K562 (cell line): Measurements from ENCODE around the gene IFI16. TPM values are rescaled to one million over a fixed set of nuclear protein-coding genes. Genes with fewer than 3 reads are reported as not detected.

Experiments used
- ATAC-seq: fragments of 200-7000 bp; cut with Tn5 transposase; 3 replicates; pipeline ENCODE4 v1.9.1; 2020; ENCODE audit warnings: moderate library complexity
- BruUV-seq: library from RNA; stranded (reverse); fragments of 400-500 nt; replicated peaks from 2 replicates; lab custom pipeline; 2021; lab: Mats Ljungman, UMichigan
- CTCF ChIA-PET: fragments of 300-600 bp; formaldehyde crosslinking; extraction: SDS; loops from one replicate; lab custom pipeline; 2021; ENCODE audit warnings: low intra/inter-chr PET ratio; lab: Yijun Ruan, JAX
- POLR2A ChIA-PET: fragments of 300-600, 350-650 bp; sonication (Branson Sonifier 250); formaldehyde crosslinking; extraction: SDS; loops from one replicate; lab custom pipeline; 2021; ENCODE audit warnings: antibody characterized with exemption, inconsistent platforms; lab: Yijun Ruan, JAX
- DNase-seq, 4 experiments: peaks; one replicate each; pipeline versions ENCODE4 v3.0.0 to v3.0.0-alpha.2; 2011 to 2018; ENCODE audit warnings: low spot score in 3 of 4, mixed read lengths in 3 of 4; ENCODE audit errors: extremely low read depth in 1 of 4
- FAIRE-seq: peaks from 2 replicates; lab custom pipeline; 2011; peaks lifted over from hg19 to GRCh38; lab: Jason Lieb, UNC
- H2AFZ ChIP-seq: 2 replicates; pipeline ENCODE4 v1.6.0; 2011; ENCODE audit warnings: low read depth, low read length, control low read depth, inconsistent platforms
- H3K27ac ChIP-seq: fragments of 200-600 bp; 3 replicates; pipeline ENCODE4 v1.8.0; 2011; ENCODE audit warnings: low read depth, mild to moderate bottlenecking, control low read depth, inconsistent platforms, low read length, moderate library complexity, mixed read lengths; ENCODE audit errors: extremely low read depth
- H3K27me3 ChIP-seq, 2 experiments: fragments of 300-600 bp in 1 of 2; 2 replicates in 1 of 2; 3 replicates in 1 of 2; pipeline versions ENCODE4 v1.6.0 to v1.8.0; 2011; ENCODE audit warnings: inconsistent platforms in 2 of 2, low read length in 2 of 2, mild to moderate bottlenecking in 1 of 2, mixed read lengths in 1 of 2, moderate library complexity in 1 of 2; ENCODE audit not compliant: control insufficient read depth in 2 of 2, insufficient read depth in 2 of 2
- H3K36me3 ChIP-seq: fragments of 300-600 bp; 3 replicates; pipeline ENCODE4 v1.8.0; 2011; ENCODE audit warnings: mild to moderate bottlenecking, low read length, inconsistent platforms; ENCODE audit not compliant: control insufficient read depth, insufficient read depth
- H3K4me1 ChIP-seq, 2 experiments: fragments of 200-600 bp in 1 of 2; replicated peaks in 1 of 2; 2 replicates in 1 of 2; 3 replicates in 1 of 2; pipeline versions ENCODE4 v1.5.1 to v1.8.0; 2011; ENCODE audit warnings: inconsistent platforms in 2 of 2, low read length in 2 of 2, mild to moderate bottlenecking in 1 of 2, mixed read lengths in 1 of 2, moderate library complexity in 1 of 2; ENCODE audit not compliant: control insufficient read depth in 2 of 2, insufficient read depth in 2 of 2
- H3K4me2 ChIP-seq: 2 replicates; pipeline ENCODE4 v1.6.1; 2011; ENCODE audit warnings: low read length, control low read depth, inconsistent platforms, mixed read lengths; ENCODE audit not compliant: insufficient read depth
- H3K4me3 ChIP-seq: fragments of 200-600 bp; sonication (generic), shearing (Covaris generic); 2 replicates; pipeline ENCODE4 v1.5.1; 2016; ENCODE audit warnings: control low read depth, inconsistent platforms
- H3K79me2 ChIP-seq: fragments of 200-600 bp; 3 replicates; pipeline ENCODE4 v1.8.0; 2011; ENCODE audit warnings: low read length, inconsistent platforms; ENCODE audit not compliant: control insufficient read depth, insufficient read depth
- H3K9ac ChIP-seq, 2 experiments: 2 replicates each; pipeline versions ENCODE4 v1.6.0 to v1.6.1; 2011; ENCODE audit warnings: low read depth in 2 of 2, low read length in 2 of 2, control low read depth in 1 of 2, inconsistent platforms in 1 of 2, mild to moderate bottlenecking in 1 of 2, mixed read lengths in 1 of 2; ENCODE audit not compliant: insufficient read depth in 1 of 2
- H3K9me1 ChIP-seq: one replicate; pipeline ENCODE4 v1.6.0; 2011; ENCODE audit warnings: inconsistent platforms, mild to moderate bottlenecking, low read length, moderate library complexity; ENCODE audit not compliant: control insufficient read depth, insufficient read depth
- H3K9me3 ChIP-seq: replicated peaks from 2 replicates; pipeline ENCODE4 v1.5.1; 2011; ENCODE audit warnings: low read depth, low read length, inconsistent platforms; ENCODE audit not compliant: control insufficient read depth, insufficient read depth
- H4K20me1 ChIP-seq: replicated peaks from 2 replicates; pipeline ENCODE4 v1.6.1; 2011; ENCODE audit warnings: low read length, inconsistent platforms, mixed read lengths; ENCODE audit not compliant: control insufficient read depth, insufficient read depth
- DACH1 ChIP-seq: fragments of 450-650 bp; IDR thresholded peaks from 2 replicates; pipeline ENCODE4 v1.6.1; 2018; ENCODE audit not compliant: partially characterized antibody
- EZH2 ChIP-seq: IDR thresholded peaks from 2 replicates; pipeline ENCODE4 v1.6.1; 2012; ENCODE audit warnings: low read depth, mild to moderate bottlenecking, inconsistent platforms, low read length, borderline replicate concordance
- FOS ChIP-seq: IDR thresholded peaks from 3 replicates; pipeline ENCODE4 v1.6.1; 2011; ENCODE audit not compliant: insufficient read length; ENCODE audit errors: extremely low read depth
- HOXB6 ChIP-seq: fragments of 250-450 bp; sonication (Bioruptor Pico); IDR thresholded peaks from 2 replicates; pipeline ENCODE4 v1.5.1; 2022; ENCODE audit warnings: mild to moderate bottlenecking, borderline replicate concordance
- IRF2 ChIP-seq: sonication (generic); formaldehyde crosslinking; IDR thresholded peaks from 2 replicates; pipeline ENCODE4 v1.8.1; 2022; ENCODE audit warnings: mild to moderate bottlenecking, missing genetic modification reagents
- LARP7 ChIP-seq: fragments of 450-650 bp; IDR thresholded peaks from 2 replicates; pipeline ENCODE4 v1.6.1; 2016
- NFXL1 ChIP-seq: fragments of 450-650 bp; formaldehyde crosslinking; IDR thresholded peaks from 2 replicates; pipeline ENCODE4 v1.4.0; 2021; ENCODE audit warnings: mild to moderate bottlenecking
- POLR2AphosphoS5 ChIP-seq: IDR thresholded peaks from 2 replicates; pipeline ENCODE4 v1.6.1; 2011; ENCODE audit warnings: mild to moderate bottlenecking, low read depth, low read length, moderate library complexity; ENCODE audit not compliant: control insufficient read depth, insufficient read depth
- POLR2H ChIP-seq: IDR thresholded peaks from 2 replicates; pipeline ENCODE4 v1.6.1; 2016; ENCODE audit warnings: missing genetic modification characterization, low read depth, mild to moderate bottlenecking, control low read depth, missing compliant biosample characterization, moderate library complexity
- POLR3A ChIP-seq: IDR thresholded peaks from 2 replicates; pipeline ENCODE4 v1.6.1; 2011; ENCODE audit warnings: borderline replicate concordance, mild to moderate bottlenecking, moderate library complexity; ENCODE audit not compliant: insufficient read length, insufficient read depth; ENCODE audit errors: extremely low read depth
- RFX5 ChIP-seq: IDR thresholded peaks from 2 replicates; pipeline ENCODE4 v1.6.1; 2011; ENCODE audit warnings: low read depth, mild to moderate bottlenecking, improper control_type of control experiment, low read length
- RFX7 ChIP-seq: fragments of 250-450 bp; sonication (Bioruptor Pico); IDR thresholded peaks from 2 replicates; pipeline ENCODE4 v1.5.1; 2021; ENCODE audit warnings: mild to moderate bottlenecking
- SAFB2 ChIP-seq: fragments of 200-400 bp; formaldehyde crosslinking; IDR thresholded peaks from 2 replicates; pipeline ENCODE4 v1.6.1; 2018; ENCODE audit warnings: borderline replicate concordance, low read length, low read depth, moderate library complexity; ENCODE audit not compliant: severe bottlenecking
- STAT5B ChIP-seq: fragments of 250-450 bp; sonication (Bioruptor Pico); IDR thresholded peaks from 2 replicates; pipeline ENCODE4 v1.8.0; 2021; ENCODE audit warnings: mild to moderate bottlenecking, inconsistent platforms
- ZNF282 ChIP-seq: sonication (generic); formaldehyde crosslinking; IDR thresholded peaks from 2 replicates; pipeline ENCODE4 v1.8.1; 2023; ENCODE audit warnings: missing genetic modification reagents
- ZNF644 ChIP-seq: fragments of 200-800 bp; sonication (Bioruptor generic); IDR thresholded peaks from 2 replicates; pipeline ENCODE4 v1.6.1; 2016; ENCODE audit warnings: low read depth, missing genetic modification characterization, missing compliant biosample characterization
- ZNF717 ChIP-seq: fragments of 250-450 bp; sonication (Bioruptor Pico); IDR thresholded peaks from 2 replicates; pipeline ENCODE4 v1.5.0; 2021
- whole genome bisulfite sequencing: fragments of 100-300 bp; shearing (Covaris generic); methylation state at CpG from one replicate; pipeline ENCODE4 v1.1.6; 2016; ENCODE audit warnings: low coverage, mixed read lengths; ENCODE audit not compliant: insufficient coverage; ENCODE audit errors: missing lambda C conversion rate; 5-methylcytosine and 5-hydroxymethylcytosine counted together
- in situ Hi-C: fragments of 300-500 bp; cut with MboI; formaldehyde crosslinking; loops from 4 replicates; pipeline ENCODE4 v1.15.0; 2018; ENCODE audit warnings: inconsistent platforms, mixed read lengths
- intact Hi-C: fragments of 100-400 bp; cut with micrococcal nuclease; formaldehyde crosslinking; loops from 2 replicates; pipeline ENCODE4 v1.14.2; 2022
- polyA plus RNA-seq, 8 experiments: library from polyadenylated mRNA; depleted of rRNA in 4 of 8; stranded (reverse) in 5 of 8; unstranded in 3 of 8; fragments of >200 nt; fragmentation: Nextera tagmentation in 2 of 8; fragmentation: Illumina TruSeq in 1 of 8; extraction: Ambion mirVana in 2 of 8; extraction: Trizol in 1 of 8; gene quantifications; 2 replicates each; pipeline versions ENCODE4 v1.2.1 to v1.2.3, GENCODE V29; 2011 to 2014; ENCODE audit warnings: inconsistent platforms in 1 of 8, missing spikeins in 1 of 8
- total RNA-seq, 7 experiments: library from RNA; depleted of rRNA in 6 of 7; stranded (reverse); fragments of >200 nt in 6 of 7; fragmentation: Illumina TruSeq in 2 of 7; extraction: Trizol in 2 of 7; gene quantifications; 2 replicates each; pipeline versions ENCODE4 v1.2.1 to v1.2.3, GENCODE V29; 2011 to 2021; ENCODE audit warnings: low replicate concordance in 1 of 7
- TF ChIP-seq, protein P1 (sequence below): fragments of 200-800 bp; sonication (Bioruptor generic); IDR thresholded peaks from 2 replicates; pipeline ENCODE4 v1.6.1; 2017; ENCODE audit warnings: missing genetic modification characterization, missing compliant biosample characterization
- TF ChIP-seq, protein P2 (sequence below): fragments of 450-650 bp; IDR thresholded peaks from 2 replicates; pipeline ENCODE4 v1.6.1; 2018; ENCODE audit warnings: mild to moderate bottlenecking, low read depth; ENCODE audit not compliant: partially characterized antibody
- TF ChIP-seq, protein P3 (sequence below): fragments of 250-450 bp; sonication (Bioruptor Pico); IDR thresholded peaks from 2 replicates; pipeline ENCODE4 v1.4.0; 2020; ENCODE audit warnings: mild to moderate bottlenecking

IFI16 gene
- total and polyA plus RNA-seq, 9 of the 15 experiments (the other 6 are each of a cell fraction or from before 2014, with no cell fraction given), result 0.70 to 2.8 (median 1.6) TPM

DNA sequence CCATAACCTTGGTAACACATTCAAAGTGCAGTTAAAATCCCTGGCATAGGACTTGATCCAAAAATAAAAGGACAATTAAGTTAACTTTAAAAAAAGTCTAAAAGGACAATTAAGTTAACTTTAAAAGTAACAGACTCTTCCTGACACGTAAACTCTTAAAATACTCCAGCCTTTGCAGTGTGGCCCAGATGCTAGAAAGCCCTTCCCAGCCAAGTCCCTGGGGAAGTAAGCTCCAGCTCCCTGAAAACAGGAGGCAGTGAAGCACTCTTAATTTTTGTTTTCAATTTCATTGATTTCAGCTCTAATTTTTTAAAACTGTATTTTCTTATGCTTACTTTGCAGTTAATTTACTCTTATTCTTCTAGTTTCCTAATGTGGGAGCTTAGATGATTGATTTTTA lies 71.9 kb downstream of the IFI16 start:
- Histone ChIP-seq H3K9me1 (no peaks in the 10 kb centered on the region), H3K9me3 (0 out of 2 replicates have a peak, but pooled peaks cover 5% of the 10 kb centered on the region), H2AFZ (no peak overlapping the region), H3K4me3 (no peak overlapping the region), H3K27ac (no peak overlapping the region), H3K4me1 (peaks cover 0 to 14% of the 10 kb centered on the region in 2 experiments; a peak in 3 of 5 replicates), H4K20me1 (no peaks in the 10 kb centered on the region), H3K9ac (no peak overlapping the region), H3K36me3 (no peaks in the 10 kb centered on the region), H3K4me2 (no peak overlapping the region), H3K27me3 (no peaks in the 10 kb centered on the region; a peak in 1 of 5 replicates), H3K79me2 (no peaks in the 10 kb centered on the region)
- in situ Hi-C loops (no loop called here), intact Hi-C loops (no loop called here)
- POLR2A ChIA-PET, result no interaction called here
- no TSS peak for BruUV-seq
- WGBS, result 14% methylated on average over 1 of the region's 1 CpG
- DNase-seq, result no peak
- FAIRE-seq, result no peak
- no peak for ATAC-seq
- TF ChIP-seq POLR3A (no peak), RFX5 (no peak), DACH1 (no peak), LARP7 (no peak), IRF2 (no peak), FOS (no peak), EZH2 (no peak), STAT5B (CRISPR knock-in tag) (no peak), POLR2H (tag) (no peak), ZNF644 (no peak), RFX7 (CRISPR knock-in tag) (no peak), ZNF282 (no peak), POLR2AphosphoS5 (no peak), SAFB2 (no peak), HOXB6 (CRISPR knock-in tag) (no peak), NFXL1 (no peak), ZNF717 (CRISPR knock-in tag) (no peak)
- TF ChIP-seq, protein P1, sequence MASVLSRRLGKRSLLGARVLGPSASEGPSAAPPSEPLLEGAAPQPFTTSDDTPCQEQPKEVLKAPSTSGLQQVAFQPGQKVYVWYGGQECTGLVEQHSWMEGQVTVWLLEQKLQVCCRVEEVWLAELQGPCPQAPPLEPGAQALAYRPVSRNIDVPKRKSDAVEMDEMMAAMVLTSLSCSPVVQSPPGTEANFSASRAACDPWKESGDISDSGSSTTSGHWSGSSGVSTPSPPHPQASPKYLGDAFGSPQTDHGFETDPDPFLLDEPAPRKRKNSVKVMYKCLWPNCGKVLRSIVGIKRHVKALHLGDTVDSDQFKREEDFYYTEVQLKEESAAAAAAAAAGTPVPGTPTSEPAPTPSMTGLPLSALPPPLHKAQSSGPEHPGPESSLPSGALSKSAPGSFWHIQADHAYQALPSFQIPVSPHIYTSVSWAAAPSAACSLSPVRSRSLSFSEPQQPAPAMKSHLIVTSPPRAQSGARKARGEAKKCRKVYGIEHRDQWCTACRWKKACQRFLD (CRISPR knock-in tag), result no peak
- TF ChIP-seq, protein P2, sequence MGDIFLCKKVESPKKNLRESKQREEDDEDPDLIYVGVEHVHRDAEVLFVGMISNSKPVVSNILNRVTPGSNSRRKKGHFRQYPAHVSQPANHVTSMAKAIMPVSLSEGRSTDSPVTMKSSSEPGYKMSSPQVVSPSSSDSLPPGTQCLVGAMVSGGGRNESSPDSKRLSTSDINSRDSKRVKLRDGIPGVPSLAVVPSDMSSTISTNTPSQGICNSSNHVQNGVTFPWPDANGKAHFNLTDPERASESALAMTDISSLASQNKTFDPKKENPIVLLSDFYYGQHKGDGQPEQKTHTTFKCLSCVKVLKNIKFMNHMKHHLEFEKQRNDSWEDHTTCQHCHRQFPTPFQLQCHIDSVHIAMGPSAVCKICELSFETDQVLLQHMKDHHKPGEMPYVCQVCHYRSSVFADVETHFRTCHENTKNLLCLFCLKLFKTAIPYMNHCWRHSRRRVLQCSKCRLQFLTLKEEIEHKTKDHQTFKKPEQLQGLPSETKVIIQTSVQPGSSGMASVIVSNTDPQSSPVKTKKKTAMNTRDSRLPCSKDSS, result no peak
- TF ChIP-seq, protein P3, sequence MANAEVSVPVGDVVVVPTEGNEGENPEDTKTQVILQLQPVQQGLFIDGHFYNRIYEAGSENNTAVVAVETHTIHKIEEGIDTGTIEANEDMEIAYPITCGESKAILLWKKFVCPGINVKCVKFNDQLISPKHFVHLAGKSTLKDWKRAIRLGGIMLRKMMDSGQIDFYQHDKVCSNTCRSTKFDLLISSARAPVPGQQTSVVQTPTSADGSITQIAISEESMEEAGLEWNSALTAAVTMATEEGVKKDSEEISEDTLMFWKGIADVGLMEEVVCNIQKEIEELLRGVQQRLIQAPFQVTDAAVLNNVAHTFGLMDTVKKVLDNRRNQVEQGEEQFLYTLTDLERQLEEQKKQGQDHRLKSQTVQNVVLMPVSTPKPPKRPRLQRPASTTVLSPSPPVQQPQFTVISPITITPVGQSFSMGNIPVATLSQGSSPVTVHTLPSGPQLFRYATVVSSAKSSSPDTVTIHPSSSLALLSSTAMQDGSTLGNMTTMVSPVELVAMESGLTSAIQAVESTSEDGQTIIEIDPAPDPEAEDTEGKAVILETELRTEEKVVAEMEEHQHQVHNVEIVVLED (CRISPR knock-in tag), result no peak
- CTCF ChIA-PET, result no interaction called here
